ENCODE results near the gene HSPB7. TPM values are rescaled to one million over a fixed set of nuclear protein-coding genes. Genes with fewer than 3 reads are reported as not detected.

HSPB7 gene
- total RNA-seq, 1 experiment from 2014 or later, result not detected

DNA sequence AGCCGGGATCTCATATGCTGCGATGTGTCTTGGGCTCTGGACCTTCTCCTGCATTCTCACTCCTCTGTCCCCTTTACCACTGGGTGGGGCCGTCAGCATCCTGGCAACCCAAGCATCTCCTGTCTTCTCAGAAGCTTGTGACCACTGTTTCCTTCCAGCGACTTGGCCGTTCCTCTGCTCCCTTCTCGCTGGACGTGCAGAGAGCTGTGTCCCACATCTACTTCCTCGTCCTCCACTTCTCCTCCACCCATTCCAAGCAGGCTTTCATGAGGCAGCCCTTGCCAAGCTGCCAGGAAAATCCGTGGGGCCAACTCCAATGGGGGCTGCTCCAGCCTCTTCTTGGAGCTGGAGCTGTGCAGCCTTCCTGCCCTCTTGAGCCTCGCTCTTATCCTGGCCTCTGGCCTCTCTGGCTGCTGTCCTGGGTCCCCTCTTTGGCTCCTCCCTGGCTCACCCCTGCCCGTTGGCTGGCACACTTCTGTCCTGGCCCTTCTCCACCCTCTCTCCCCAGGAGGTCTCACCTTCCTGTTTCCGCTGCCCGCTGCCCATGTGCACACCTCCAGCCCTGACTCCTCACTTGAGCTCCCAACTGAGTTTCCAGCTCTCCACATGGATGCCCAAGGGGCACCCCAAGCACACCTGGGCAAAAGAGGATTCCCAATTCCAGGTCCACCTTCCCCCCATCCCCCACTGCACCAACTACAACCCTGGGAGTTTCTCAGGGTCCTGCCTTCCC lies 46.9 kb upstream of the HSPB7 start:
- H3K23ac ChIP-seq (ENCODE audit: insufficient read length, low read depth, low read length), result no peak overlapping the region
- no peak overlapping the region for H3K18ac ChIP-seq (ENCODE audit: insufficient read length, low read depth, low read length)
- no peak overlapping the region for H4K8ac ChIP-seq (replicated peaks; ENCODE audit: insufficient read length, low read depth, low read length)
- H2BK20ac ChIP-seq (ENCODE audit: low read depth, low read length, poor library complexity, severe bottlenecking), result no peak overlapping the region
- 0 out of 7 replicates have a peak overlapping the region, but pooled peaks of 1 of the 3 experiments have one; percentile 33 for H3K27ac Mint-ChIP-seq
- no peak overlapping the region for H3K27ac ChIP-seq (ENCODE audit: insufficient read length, low read depth, low read length)
- H2AK5ac ChIP-seq (ENCODE audit: insufficient read length, low read length), result no peak overlapping the region
- no peaks in the 10 kb centered on the region for H3K79me2 ChIP-seq (ENCODE audit: insufficient read depth, low read length)
- no peaks in the 10 kb centered on the region for H3K23me2 ChIP-seq (ENCODE audit: insufficient read length, low read depth, low read length, poor library complexity, severe bottlenecking)
- no peak overlapping the region for H4K91ac ChIP-seq (ENCODE audit: insufficient read length, low read depth, low read length)
- H2BK5ac ChIP-seq (ENCODE audit: insufficient read length, low read length), result no peak overlapping the region
- H3K4me2 ChIP-seq (ENCODE audit: insufficient read depth, insufficient read length, low read length), result no peak overlapping the region
- no peaks in the 10 kb centered on the region for H3K9me3 Mint-ChIP-seq
- no peak overlapping the region; the same call in 1 of the 2 replicates for H3K14ac ChIP-seq (ENCODE audit: insufficient read depth, low read length)
- H3K9me3 ChIP-seq (ENCODE audit: control insufficient read depth, low read depth, low read length), result no peaks in the 10 kb centered on the region
- no peaks in the 10 kb centered on the region for H3K36me3 Mint-ChIP-seq (ENCODE audit: insufficient read depth in 1 of 3, low read depth in 3 of 3)
- H2BK15ac ChIP-seq (ENCODE audit: low read depth, low read length), result no peak overlapping the region
- no peaks in the 10 kb centered on the region for H4K20me1 ChIP-seq (ENCODE audit: control insufficient read depth, insufficient read depth, insufficient read length)
- TF ChIP-seq, protein P1, sequence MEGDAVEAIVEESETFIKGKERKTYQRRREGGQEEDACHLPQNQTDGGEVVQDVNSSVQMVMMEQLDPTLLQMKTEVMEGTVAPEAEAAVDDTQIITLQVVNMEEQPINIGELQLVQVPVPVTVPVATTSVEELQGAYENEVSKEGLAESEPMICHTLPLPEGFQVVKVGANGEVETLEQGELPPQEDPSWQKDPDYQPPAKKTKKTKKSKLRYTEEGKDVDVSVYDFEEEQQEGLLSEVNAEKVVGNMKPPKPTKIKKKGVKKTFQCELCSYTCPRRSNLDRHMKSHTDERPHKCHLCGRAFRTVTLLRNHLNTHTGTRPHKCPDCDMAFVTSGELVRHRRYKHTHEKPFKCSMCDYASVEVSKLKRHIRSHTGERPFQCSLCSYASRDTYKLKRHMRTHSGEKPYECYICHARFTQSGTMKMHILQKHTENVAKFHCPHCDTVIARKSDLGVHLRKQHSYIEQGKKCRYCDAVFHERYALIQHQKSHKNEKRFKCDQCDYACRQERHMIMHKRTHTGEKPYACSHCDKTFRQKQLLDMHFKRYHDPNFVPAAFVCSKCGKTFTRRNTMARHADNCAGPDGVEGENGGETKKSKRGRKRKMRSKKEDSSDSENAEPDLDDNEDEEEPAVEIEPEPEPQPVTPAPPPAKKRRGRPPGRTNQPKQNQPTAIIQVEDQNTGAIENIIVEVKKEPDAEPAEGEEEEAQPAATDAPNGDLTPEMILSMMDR (conservative IDR thresholded peaks at IDR 0.05), result no peak
- H2BK12ac ChIP-seq (ENCODE audit: insufficient read length, low read depth, low read length), result no peak overlapping the region
- no peak overlapping the region for H3K4ac ChIP-seq (ENCODE audit: low read depth, low read length)
- DNase-seq, result no peak
- H3K4me3 Mint-ChIP-seq, result no peak overlapping the region; a peak in 1 of 5 replicates
- no peaks in the 10 kb centered on the region for H3K27me3 ChIP-seq (ENCODE audit: insufficient read depth, low read length)
- H3K27me3 Mint-ChIP-seq (ENCODE audit: low read depth), result peaks cover 28% of the 10 kb centered on the region
- no peak overlapping the region for H2BK120ac ChIP-seq (ENCODE audit: low read depth, low read length, poor library complexity, severe bottlenecking)
- H3K56ac ChIP-seq (ENCODE audit: insufficient read length, low read depth, low read length), result no peak overlapping the region
- WGBS (ENCODE audit: extremely low coverage, insufficient read length, low lambda C conversion rate), result no CpG with 5 or more reads among the region's 13 CpGs
- H3K79me1 ChIP-seq (ENCODE audit: insufficient read depth, low read depth, low read length, poor library complexity, severe bottlenecking), result no peaks in the 10 kb centered on the region
- no peak overlapping the region for H3K9ac ChIP-seq (ENCODE audit: extremely low read depth, insufficient read length, low read length)
- peaks cover 33 to 44% of the 10 kb centered on the region in 2 experiments for H3K4me1 Mint-ChIP-seq
- H3K4me1 ChIP-seq (ENCODE audit: insufficient read depth, low read length), result peaks cover 3% of the 10 kb centered on the region; the same call in 1 of the 2 replicates
- H4K5ac ChIP-seq (ENCODE audit: insufficient read length, low read depth, low read length), result no peak overlapping the region
- H3T11ph ChIP-seq (ENCODE audit: low read length), result no peak overlapping the region
- no peak overlapping the region for H2AFZ ChIP-seq (ENCODE audit: low read length)
